PC-3 (cell line): ENCODE results near the gene CFAP20DC.
A peak's percentile ranks its signal among the peaks of the same experiment; 100 is the strongest.

Source experiments
- CTCF ChIP-seq: fragments of 300-600 bp; sonication (generic); conservative IDR thresholded peaks from 2 replicates; pipeline ENCODE4 v1.5.1; 2017; ENCODE audit warnings: antibody characterized with exemption, low read depth, mild to moderate bottlenecking, low read length
- EZH2 ChIP-seq: fragments of 300-600 bp; sonication (generic); IDR thresholded peaks from one replicate; pipeline ENCODE4 v1.6.1; 2017; ENCODE audit warnings: antibody characterized with exemption, mild to moderate bottlenecking, low read length; ENCODE audit not compliant: unreplicated experiment
- EZH2phosphoT487 ChIP-seq: fragments of 300-600 bp; sonication (generic); IDR thresholded peaks from 2 replicates; pipeline ENCODE4 v1.6.1; 2018; ENCODE audit warnings: mild to moderate bottlenecking, antibody characterized with exemption, low read length, borderline replicate concordance

- TF ChIP-seq CTCF (peak; percentile 86), EZH2 (no peak), EZH2phosphoT487 (no peak)
Measured at GRCh38 chr3:59052803-59053411, 3.1 kb upstream of the CFAP20DC start.
